Iris pigment epithelial cell (primary cell): ENCODE data around the gene ASB1.

Experiments used
- DNase-seq: peaks from one replicate; pipeline ENCODE4 v3.0.0-alpha.2; 2011; ENCODE audit warnings: low read depth

The ASB1 gene

GRCh38 chr2:238494573-238494961 lies 67.8 kb downstream of the ASB1 start:
- no peak for DNase-seq

GRCh38 chr2:238495422-238495821 lies 68.7 kb downstream of the ASB1 start:
- no peak for DNase-seq

GRCh38 chr2:238496756-238497609 lies 70.3 kb downstream of the ASB1 start:
- DNase-seq = no peak

GRCh38 chr2:238497610-238498005 lies 70.9 kb downstream of the ASB1 start:
- no peak for DNase-seq

GRCh38 chr2:238498188-238498587 lies 71.5 kb downstream of the ASB1 start:
- DNase-seq = no peak

GRCh38 chr2:238498691-238499295 lies 72.1 kb downstream of the ASB1 start:
- no peak for DNase-seq

GRCh38 chr2:238499731-238500580 lies 73.2 kb downstream of the ASB1 start:
- no peak for DNase-seq

GRCh38 chr2:238501311-238501710 lies 74.6 kb downstream of the ASB1 start:
- DNase-seq = no peak
